PC-3 (cell line): Measurements from ENCODE around the gene DROSHA.

Source experiments
- EZH2 ChIP-seq: fragments of 300-600 bp; sonication (generic); IDR thresholded peaks from one replicate; pipeline ENCODE4 v1.6.1; 2017; ENCODE audit warnings: antibody characterized with exemption, mild to moderate bottlenecking, low read length; ENCODE audit not compliant: unreplicated experiment
- EZH2phosphoT487 ChIP-seq: fragments of 300-600 bp; sonication (generic); IDR thresholded peaks from 2 replicates; pipeline ENCODE4 v1.6.1; 2018; ENCODE audit warnings: mild to moderate bottlenecking, antibody characterized with exemption, low read length, borderline replicate concordance
- TF ChIP-seq, protein P1 (sequence below): fragments of 300-600 bp; sonication (generic); conservative IDR thresholded peaks from 2 replicates; pipeline ENCODE4 v1.5.1; 2017; ENCODE audit warnings: antibody characterized with exemption, low read depth, mild to moderate bottlenecking, low read length

DNA sequence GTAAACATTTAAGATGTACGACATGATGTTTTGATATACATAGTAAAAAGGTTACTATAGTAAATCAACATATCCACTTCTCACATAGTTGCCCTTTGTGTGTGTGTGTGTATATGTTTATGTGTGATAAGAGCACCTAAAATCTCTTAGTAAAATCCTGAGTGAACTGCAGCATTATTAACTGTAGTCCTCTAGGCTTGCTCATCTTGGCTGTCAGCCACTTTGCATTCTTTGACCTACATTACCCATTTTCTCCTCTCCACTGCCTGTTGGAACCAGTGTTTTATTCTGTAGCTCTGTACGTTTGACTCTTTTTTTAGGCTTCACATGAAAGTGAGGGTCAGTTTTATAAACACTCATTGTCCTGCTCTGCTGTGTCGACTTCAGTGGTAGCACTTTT, 24.6 kb upstream of the DROSHA start:
- TF ChIP-seq, protein P1, sequence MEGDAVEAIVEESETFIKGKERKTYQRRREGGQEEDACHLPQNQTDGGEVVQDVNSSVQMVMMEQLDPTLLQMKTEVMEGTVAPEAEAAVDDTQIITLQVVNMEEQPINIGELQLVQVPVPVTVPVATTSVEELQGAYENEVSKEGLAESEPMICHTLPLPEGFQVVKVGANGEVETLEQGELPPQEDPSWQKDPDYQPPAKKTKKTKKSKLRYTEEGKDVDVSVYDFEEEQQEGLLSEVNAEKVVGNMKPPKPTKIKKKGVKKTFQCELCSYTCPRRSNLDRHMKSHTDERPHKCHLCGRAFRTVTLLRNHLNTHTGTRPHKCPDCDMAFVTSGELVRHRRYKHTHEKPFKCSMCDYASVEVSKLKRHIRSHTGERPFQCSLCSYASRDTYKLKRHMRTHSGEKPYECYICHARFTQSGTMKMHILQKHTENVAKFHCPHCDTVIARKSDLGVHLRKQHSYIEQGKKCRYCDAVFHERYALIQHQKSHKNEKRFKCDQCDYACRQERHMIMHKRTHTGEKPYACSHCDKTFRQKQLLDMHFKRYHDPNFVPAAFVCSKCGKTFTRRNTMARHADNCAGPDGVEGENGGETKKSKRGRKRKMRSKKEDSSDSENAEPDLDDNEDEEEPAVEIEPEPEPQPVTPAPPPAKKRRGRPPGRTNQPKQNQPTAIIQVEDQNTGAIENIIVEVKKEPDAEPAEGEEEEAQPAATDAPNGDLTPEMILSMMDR, result no peak
- TF ChIP-seq EZH2phosphoT487, result no peak
- no peak for TF ChIP-seq EZH2
